ENCODE measurements around the gene CDC5L.

Gene CDC5L

GRCh38 chr6:44456070-44456965 is 68.8 kb downstream of the CDC5L start:
- peak in 3 of 5 donors; percentile 19 to 57 (median 20) for DNase-seq

GRCh38 chr6:44456966-44457292 is 69.4 kb downstream of the CDC5L start:
- DNase-seq: no peak

GRCh38 chr6:44457596-44457995 is 70.1 kb downstream of the CDC5L start:
- DNase-seq: no peak

GRCh38 chr6:44458551-44458950 is 71.0 kb downstream of the CDC5L start:
- DNase-seq: no peak

- no peak for DNase-seq
These were observed 74.8 kb downstream of the CDC5L start for GRCh38 chr6:44462335-44462734.

GRCh38 chr6:44462797-44463727 is 75.6 kb downstream of the CDC5L start:
- no peak for DNase-seq

GRCh38 chr6:44463728-44464450 is 76.4 kb downstream of the CDC5L start:
- DNase-seq: no peak

- no peak for DNase-seq
These were observed 77.2 kb downstream of the CDC5L start for GRCh38 chr6:44464527-44465310.

- DNase-seq: no peak
These were observed 79.4 kb downstream of the CDC5L start for GRCh38 chr6:44466955-44467354.

GRCh38 chr6:44468835-44469234 is 81.3 kb downstream of the CDC5L start:
- DNase-seq: no peak

GRCh38 chr6:44470115-44470464 is 82.6 kb downstream of the CDC5L start:
- DNase-seq: no peak

- DNase-seq: no peak
These were observed 83.2 kb downstream of the CDC5L start for GRCh38 chr6:44470746-44471145.

GRCh38 chr6:44471271-44471981 is 83.9 kb downstream of the CDC5L start:
- no peak for DNase-seq

- DNase-seq: no peak
These were observed 84.9 kb downstream of the CDC5L start for GRCh38 chr6:44472250-44472945.

GRCh38 chr6:44473393-44474189 is 86.1 kb downstream of the CDC5L start:
- DNase-seq: no peak

GRCh38 chr6:44474190-44474631 is 86.7 kb downstream of the CDC5L start:
- no peak for DNase-seq

GRCh38 chr6:44474643-44475042 is 87.1 kb downstream of the CDC5L start:
- DNase-seq: no peak

GRCh38 chr6:44475417-44475778 is 87.9 kb downstream of the CDC5L start:
- DNase-seq: peak in 1 of 5 donors; percentile 3

- peak; percentile 33 to 66 (median 48) for DNase-seq
These were observed 88.4 kb downstream of the CDC5L start for GRCh38 chr6:44475779-44476434.
